BLaER1 treated with 17β-estradiol and CSF1 and Interleukin-3, amounts not matched to agents 10 nM and 100 nM (cell line): ENCODE results near the gene RNASE7.

Experiments used
- H3K27ac ChIP-seq, 11 experiments: shearing (Covaris generic); formaldehyde crosslinking; 2 replicates each; pipeline ENCODE4 v1.8.1; 2022
- H3K27me3 ChIP-seq, 11 experiments: shearing (Covaris generic); formaldehyde crosslinking; 2 replicates each; pipeline ENCODE4 v1.8.1; 2022
- H3K36me3 ChIP-seq, 11 experiments: shearing (Covaris generic); formaldehyde crosslinking; 2 replicates each; pipeline ENCODE4 v1.8.1; 2022
- H3K4me1 ChIP-seq, 10 experiments: shearing (Covaris generic); formaldehyde crosslinking; 2 replicates each; pipeline ENCODE4 v1.8.1; 2022
- H3K4me2 ChIP-seq, 11 experiments: shearing (Covaris generic); formaldehyde crosslinking; 2 replicates each; pipeline ENCODE4 v1.8.1; 2022
- H3K4me3 ChIP-seq, 10 experiments: shearing (Covaris generic); formaldehyde crosslinking; 2 replicates each; pipeline ENCODE4 v1.8.1; 2022
- H3K9ac ChIP-seq, 11 experiments: shearing (Covaris generic); formaldehyde crosslinking; 2 replicates each; pipeline ENCODE4 v1.8.1; 2022
- H3K9me3 ChIP-seq, 11 experiments: shearing (Covaris generic); formaldehyde crosslinking; replicated peaks in 1 of 11; 2 replicates each; pipeline ENCODE4 v1.8.1; 2022
- H4K20me1 ChIP-seq, 11 experiments: shearing (Covaris generic); formaldehyde crosslinking; 2 replicates each; pipeline ENCODE4 v1.8.1; 2022
- Cebpa-rat ChIP-seq, 11 experiments: shearing (Covaris generic); IDR thresholded peaks; 2 replicates each; pipeline ENCODE4 v1.8.1; 2022

Gene RNASE7

DNA sequence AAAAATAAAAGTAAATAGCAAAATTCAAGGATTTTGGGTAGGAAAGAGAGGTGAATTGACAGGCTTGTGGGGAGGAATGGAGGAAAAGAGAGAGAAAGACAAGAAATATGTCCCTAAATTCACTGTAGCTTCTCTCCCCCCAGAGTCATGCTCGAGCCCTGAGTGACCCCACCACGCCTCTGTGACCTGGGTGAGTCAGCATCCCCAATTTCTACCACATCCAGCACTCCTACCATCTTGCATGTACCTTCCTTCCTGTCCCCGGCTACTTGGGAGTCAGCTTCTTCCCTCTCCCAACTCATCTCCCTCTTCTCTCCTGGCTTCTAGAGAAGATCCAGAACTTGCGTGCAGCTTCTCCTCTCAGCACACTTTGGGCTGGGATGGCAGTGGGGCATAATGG, 46.5 kb downstream of the RNASE7 start:
- Histone ChIP-seq H3K36me3 (peaks cover 33 to 88% (median 69%) of the 10 kb centered on the region in 11 experiments), H3K4me1 (peaks cover 20 to 85% (median 61%) of the 10 kb centered on the region in 10 experiments), H4K20me1 (peaks cover 5 to 75% (median 29%) of the 10 kb centered on the region in 11 experiments; a peak in 15 of 22 replicates), H3K4me3 (no peak overlapping the region), H3K9me3 (no peaks in the 10 kb centered on the region), H3K27me3 (no peaks in the 10 kb centered on the region), H3K4me2 (peak overlapping the region in 8 of 11 experiments; percentile 37 to 61 (median 46); a peak in 10 of 22 replicates), H3K27ac (peak overlapping the region in 6 of 11 experiments; percentile 8 to 84 (median 23); a peak in 7 of 22 replicates), H3K9ac (peak overlapping the region in 1 of 11 experiments; percentile 20; a peak in 2 of 22 replicates)
- TF ChIP-seq Cebpa-rat (IDR thresholded peaks at IDR 0.05): no peak

DNA sequence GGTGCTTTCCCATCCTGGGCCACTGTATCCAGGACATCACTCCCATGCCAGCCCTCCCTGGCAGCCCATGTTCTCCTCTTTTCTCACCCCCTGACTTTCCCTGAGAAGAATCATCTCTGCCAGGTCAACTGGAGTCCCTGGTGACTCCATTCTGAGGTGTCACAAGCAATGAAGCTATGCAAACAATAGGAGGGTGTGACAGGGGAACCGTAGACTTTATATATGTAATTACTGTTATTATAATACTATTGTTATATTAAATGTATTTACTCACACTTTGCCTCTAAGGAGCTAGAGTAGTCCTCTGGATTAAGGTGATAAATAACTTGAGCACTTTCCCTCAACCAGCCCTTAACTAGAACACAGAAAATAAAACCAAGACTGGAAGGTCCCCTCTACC, 47.1 kb downstream of the RNASE7 start:
- H4K20me1 ChIP-seq: peaks cover 5 to 81% (median 35%) of the 10 kb centered on the region in 11 experiments; a peak in 15 of 22 replicates
- peak overlapping the region in 6 of 11 experiments; percentile 8 to 84 (median 23); a peak in 9 of 22 replicates for H3K27ac ChIP-seq
- H3K9ac ChIP-seq: peak overlapping the region in 2 of 11 experiments; percentile 7 to 20; a peak in 1 of 22 replicates
- no peak overlapping the region for H3K4me3 ChIP-seq
- no peaks in the 10 kb centered on the region for H3K9me3 ChIP-seq
- H3K4me2 ChIP-seq: 0 out of 22 replicates have a peak overlapping the region, but pooled peaks of 4 of the 11 experiments have one; percentile 40 to 57 (median 46)
- no peak for TF ChIP-seq Cebpa-rat (IDR thresholded peaks at IDR 0.05)
- H3K36me3 ChIP-seq: peaks cover 27 to 82% (median 64%) of the 10 kb centered on the region in 11 experiments
- H3K27me3 ChIP-seq: no peaks in the 10 kb centered on the region
- H3K4me1 ChIP-seq: peaks cover 20 to 90% (median 66%) of the 10 kb centered on the region in 10 experiments

DNA sequence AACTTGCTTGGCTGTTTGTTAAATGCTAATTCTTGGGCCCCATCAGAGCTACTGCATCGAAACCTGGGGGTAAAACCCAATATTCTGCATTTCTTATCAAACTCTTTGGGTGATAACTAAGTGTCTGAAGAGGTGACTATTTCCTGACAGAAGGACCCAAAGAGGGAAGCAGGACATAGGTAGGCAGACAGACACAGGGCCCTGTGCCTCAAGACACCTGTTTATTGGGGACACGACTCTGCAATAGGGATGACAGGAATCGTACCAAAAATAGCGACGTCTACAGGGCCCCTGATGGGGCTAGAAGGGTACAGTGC, 47.7 kb downstream of the RNASE7 start:
- Histone ChIP-seq H3K4me2 (no peak overlapping the region), H4K20me1 (peaks cover 5 to 80% (median 40%) of the 10 kb centered on the region in 11 experiments; a peak in 15 of 22 replicates), H3K36me3 (peaks cover 22 to 76% (median 58%) of the 10 kb centered on the region in 11 experiments), H3K4me3 (no peak overlapping the region), H3K4me1 (peaks cover 20 to 86% (median 69%) of the 10 kb centered on the region in 10 experiments), H3K27ac (peak overlapping the region in 3 of 11 experiments; percentile 11 to 84 (median 31); a peak in 5 of 22 replicates), H3K9me3 (no peaks in the 10 kb centered on the region), H3K9ac (no peak overlapping the region), H3K27me3 (no peaks in the 10 kb centered on the region)
- TF ChIP-seq Cebpa-rat (IDR thresholded peaks at IDR 0.05): no peak

DNA sequence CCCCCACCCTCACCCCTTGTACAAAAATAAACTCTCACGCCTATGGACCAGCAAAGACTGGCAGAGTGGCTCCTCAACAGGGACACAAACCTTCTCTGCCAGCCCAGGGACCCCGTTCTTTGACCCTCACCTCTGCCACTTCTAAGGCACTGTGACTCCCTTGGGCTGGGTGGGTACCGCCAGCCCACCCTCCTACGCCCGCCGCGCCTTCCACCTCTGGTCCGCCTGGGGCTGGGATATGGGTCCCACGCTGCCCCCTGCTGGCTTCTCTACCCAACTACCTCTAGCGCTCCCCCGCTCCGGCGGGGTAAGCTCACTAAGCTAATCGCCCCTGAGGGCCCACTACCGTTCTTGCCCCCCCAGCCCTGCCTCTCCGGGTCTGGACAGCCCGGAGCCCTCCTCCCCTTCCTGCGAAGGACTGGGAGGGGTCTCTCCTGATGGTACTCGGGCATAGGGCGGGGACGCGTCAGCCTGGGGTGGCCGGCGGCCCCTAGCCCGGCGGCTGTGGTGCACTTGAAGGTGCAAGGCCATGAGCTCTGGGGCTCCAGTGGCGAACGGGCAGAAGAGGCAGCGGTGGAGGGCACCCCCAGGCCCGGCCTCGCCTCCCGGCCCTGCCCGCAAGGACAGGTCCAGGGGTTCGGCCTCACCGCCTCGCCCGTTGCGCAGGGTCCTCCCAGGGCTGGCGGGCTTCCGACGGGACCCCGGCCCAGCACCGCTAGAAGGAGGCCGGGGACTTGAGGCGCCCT, 48.2 kb downstream of the RNASE7 start:
- Histone ChIP-seq H3K36me3 (peaks cover 16 to 71% (median 53%) of the 10 kb centered on the region in 11 experiments), H4K20me1 (peaks cover 5 to 85% (median 45%) of the 10 kb centered on the region in 11 experiments; a peak in 15 of 22 replicates), H3K27ac (peak overlapping the region in 1 of 11 experiments; percentile 31; a peak in 4 of 22 replicates), H3K27me3 (no peaks in the 10 kb centered on the region), H3K9ac (no peak overlapping the region), H3K4me3 (no peak overlapping the region), H3K4me2 (no peak overlapping the region), H3K9me3 (no peaks in the 10 kb centered on the region), H3K4me1 (peaks cover 20 to 81% (median 67%) of the 10 kb centered on the region in 10 experiments)
- no peak for TF ChIP-seq Cebpa-rat (IDR thresholded peaks at IDR 0.05)

DNA sequence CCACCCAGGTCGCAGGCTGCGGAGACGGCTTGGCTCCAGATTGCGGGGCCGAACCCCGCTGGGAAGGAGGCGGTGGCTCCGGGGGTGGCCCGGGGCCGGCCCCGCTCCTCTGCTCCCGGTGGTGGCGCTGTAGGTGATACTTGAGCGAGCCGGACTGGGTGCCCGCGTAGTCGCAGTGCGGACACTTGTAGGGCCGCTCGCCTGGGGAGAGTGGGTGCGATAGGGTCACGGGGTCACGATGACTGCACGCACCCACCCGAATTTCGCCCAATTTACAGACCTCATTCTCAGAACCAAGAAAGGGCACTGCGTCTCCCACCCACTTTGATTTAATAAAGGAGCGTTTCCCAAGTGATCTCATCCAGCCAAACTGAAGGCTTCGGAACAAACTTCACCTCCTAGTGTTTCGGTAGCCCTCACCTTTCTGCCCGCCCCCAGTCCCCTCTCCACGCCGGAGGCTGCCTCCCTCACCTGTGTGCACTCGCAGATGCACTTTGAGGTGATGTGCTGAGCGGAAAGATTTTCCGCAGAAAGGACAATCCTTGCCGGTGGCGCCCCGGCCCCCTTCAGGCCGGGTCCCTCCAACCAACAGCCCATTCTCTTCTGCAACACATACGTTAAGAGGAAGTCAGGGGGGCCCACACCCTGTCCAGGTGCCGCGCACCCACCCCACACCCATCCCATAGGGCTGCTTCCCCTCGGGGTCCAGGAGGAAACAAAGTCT, 48.9 kb downstream of the RNASE7 start:
- H3K4me2 ChIP-seq: peak overlapping the region in 10 of 11 experiments; percentile 64 to 86 (median 78); a peak in 12 of 22 replicates
- no peak overlapping the region for H3K4me3 ChIP-seq
- TF ChIP-seq Cebpa-rat (IDR thresholded peaks at IDR 0.05): no peak
- H3K27me3 ChIP-seq: no peaks in the 10 kb centered on the region
- peak overlapping the region in 4 of 11 experiments; percentile 61 to 84 (median 70); a peak in 3 of 22 replicates for H3K27ac ChIP-seq
- peaks cover 21 to 76% (median 61%) of the 10 kb centered on the region in 10 experiments for H3K4me1 ChIP-seq
- no peaks in the 10 kb centered on the region for H3K9me3 ChIP-seq
- peaks cover 9 to 64% (median 47%) of the 10 kb centered on the region in 11 experiments for H3K36me3 ChIP-seq
- peaks cover 5 to 91% (median 47%) of the 10 kb centered on the region in 11 experiments; a peak in 15 of 22 replicates for H4K20me1 ChIP-seq
- H3K9ac ChIP-seq: peak overlapping the region in 4 of 11 experiments; percentile 64 to 79 (median 76); a peak in 5 of 22 replicates

DNA sequence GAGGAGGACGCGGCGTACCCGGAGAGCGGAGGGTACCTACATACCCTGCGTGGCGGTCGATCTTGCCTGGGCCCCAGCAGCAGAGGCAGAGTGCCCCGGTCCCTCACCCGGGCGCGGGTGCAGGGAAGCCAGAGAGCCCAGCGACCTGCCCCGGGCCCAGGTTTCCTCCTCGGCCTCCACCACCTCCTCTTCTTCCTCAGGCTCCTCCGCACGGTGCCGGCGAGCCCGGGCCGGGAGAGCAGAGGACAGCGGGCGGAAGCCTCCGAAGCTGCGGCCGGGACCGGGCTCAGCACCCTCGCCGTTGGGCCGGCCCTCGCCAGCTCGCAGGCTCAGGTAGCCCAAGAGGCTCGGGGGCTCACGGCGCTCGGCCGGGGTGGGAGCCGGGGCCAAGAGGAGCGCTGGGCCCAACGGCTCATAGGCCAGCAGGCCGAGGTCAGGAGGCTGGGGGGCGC, 49.7 kb downstream of the RNASE7 start:
- H4K20me1 ChIP-seq: peaks cover 5 to 96% (median 47%) of the 10 kb centered on the region in 11 experiments; a peak in 15 of 22 replicates
- peaks cover 24 to 76% (median 63%) of the 10 kb centered on the region in 10 experiments for H3K4me1 ChIP-seq
- H3K4me2 ChIP-seq: peak overlapping the region; percentile 55 to 86 (median 75)
- H3K27me3 ChIP-seq: no peaks in the 10 kb centered on the region
- peak overlapping the region in 5 of 10 experiments; percentile 1 to 51 (median 24); a peak in 4 of 20 replicates for H3K4me3 ChIP-seq
- TF ChIP-seq Cebpa-rat (IDR thresholded peaks at IDR 0.05): no peak
- H3K9ac ChIP-seq: peak overlapping the region; percentile 17 to 79 (median 64); a peak in 19 of 22 replicates
- peak overlapping the region in 10 of 11 experiments; percentile 18 to 84 (median 63); a peak in 18 of 22 replicates for H3K27ac ChIP-seq
- H3K36me3 ChIP-seq: peaks cover 8 to 56% (median 39%) of the 10 kb centered on the region in 11 experiments
- no peaks in the 10 kb centered on the region for H3K9me3 ChIP-seq

DNA sequence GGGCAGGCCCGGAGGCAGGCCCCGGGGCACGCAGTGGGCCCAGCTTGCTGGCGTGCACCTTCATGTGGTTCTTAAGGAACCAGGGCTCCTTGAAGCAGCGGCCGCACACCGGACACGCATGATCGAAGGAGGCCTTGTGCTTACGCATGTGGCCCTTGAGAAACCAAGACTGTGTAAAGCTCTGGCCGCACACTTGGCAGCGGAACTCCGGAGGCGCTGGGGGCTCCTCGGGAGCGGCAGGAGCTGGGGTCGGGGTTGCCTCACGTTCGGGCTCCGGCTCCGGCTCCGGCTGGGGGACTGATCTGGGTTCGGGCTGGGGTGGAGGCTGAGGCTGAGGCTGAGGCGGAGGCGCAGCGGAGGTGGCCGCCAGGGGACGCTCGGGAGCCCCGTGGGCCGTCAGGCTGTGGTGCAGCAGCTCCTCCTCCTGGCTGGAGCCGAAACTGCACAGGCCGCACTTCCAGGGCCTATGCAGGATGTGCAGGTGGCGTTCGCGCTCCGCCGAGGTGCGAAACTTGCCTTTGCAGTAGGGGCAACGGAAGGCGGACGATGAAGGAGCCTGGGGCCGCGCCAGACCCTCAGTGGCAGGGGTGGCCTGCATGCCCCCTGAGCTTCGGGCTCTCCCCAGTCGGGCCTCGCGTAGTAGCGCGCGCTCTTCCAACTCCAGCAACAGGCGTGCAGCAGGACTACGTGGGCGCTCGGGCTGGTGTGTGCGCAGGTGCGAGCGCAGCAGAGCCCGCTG, 50.3 kb downstream of the RNASE7 start:
- Histone ChIP-seq H3K4me1 (peaks cover 24 to 76% (median 63%) of the 10 kb centered on the region in 10 experiments), H3K9ac (peak overlapping the region; percentile 17 to 79 (median 64); a peak in 19 of 22 replicates), H3K36me3 (peaks cover 8 to 52% (median 38%) of the 10 kb centered on the region in 11 experiments; a peak in 21 of 22 replicates), H3K27me3 (no peaks in the 10 kb centered on the region), H3K27ac (peak overlapping the region in 10 of 11 experiments; percentile 18 to 84 (median 63); a peak in 18 of 22 replicates), H4K20me1 (peaks cover 0 to 96% (median 41%) of the 10 kb centered on the region in 11 experiments; a peak in 15 of 22 replicates), H3K9me3 (no peaks in the 10 kb centered on the region), H3K4me2 (peak overlapping the region; percentile 55 to 86 (median 75)), H3K4me3 (peak overlapping the region in 5 of 10 experiments; percentile 1 to 51 (median 24); a peak in 4 of 20 replicates)
- no peak for TF ChIP-seq Cebpa-rat (IDR thresholded peaks at IDR 0.05)

DNA sequence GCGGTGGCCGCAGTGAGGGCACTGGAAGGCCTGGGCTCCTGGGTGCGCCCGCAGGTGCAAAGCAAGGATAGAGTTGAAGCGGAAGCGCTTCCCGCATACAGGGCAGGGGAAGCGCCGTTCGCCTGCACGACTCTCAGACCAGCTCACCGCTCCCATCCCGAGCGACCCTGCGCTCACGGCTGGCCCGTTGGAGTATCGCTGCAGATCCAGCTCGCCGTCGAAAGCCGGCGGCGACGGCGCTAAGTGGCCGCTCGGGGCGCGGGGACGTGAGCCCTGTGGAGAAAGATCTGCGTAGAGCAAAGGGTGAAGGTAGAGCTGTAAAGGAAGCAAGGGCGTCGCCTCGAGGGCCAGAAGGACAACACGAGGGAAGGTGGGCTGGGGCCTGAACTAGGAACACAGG, 50.9 kb downstream of the RNASE7 start:
- Histone ChIP-seq H3K9me3 (no peaks in the 10 kb centered on the region), H3K4me3 (no peak overlapping the region), H4K20me1 (peaks cover 0 to 91% (median 36%) of the 10 kb centered on the region in 11 experiments; a peak in 15 of 22 replicates), H3K27me3 (no peaks in the 10 kb centered on the region), H3K4me2 (peak overlapping the region in 9 of 11 experiments; percentile 8 to 85 (median 71); a peak in 13 of 22 replicates), H3K27ac (no peak overlapping the region), H3K9ac (no peak overlapping the region), H3K36me3 (peaks cover 8 to 51% (median 38%) of the 10 kb centered on the region in 11 experiments; a peak in 21 of 22 replicates), H3K4me1 (peaks cover 24 to 72% (median 59%) of the 10 kb centered on the region in 10 experiments)
- TF ChIP-seq Cebpa-rat (IDR thresholded peaks at IDR 0.05): no peak
